K562 (cell line): ENCODE measurements around the gene HYPK. TPM values are rescaled to one million over a fixed set of nuclear protein-coding genes. Genes with fewer than 3 reads are reported as not detected.
A peak's percentile ranks its signal among the peaks of the same experiment; 100 is the strongest.

Experiments used
- CBFA2T2 ChIP-seq: fragments of 450-650 bp; conservative IDR thresholded peaks from 2 replicates; pipeline ENCODE4 v1.6.1; 2017; ENCODE audit warnings: mild to moderate bottlenecking
- CCNT2 ChIP-seq: IDR thresholded peaks from 2 replicates; pipeline ENCODE4 v1.6.1; 2011; ENCODE audit warnings: borderline replicate concordance, low read depth, mild to moderate bottlenecking, moderate library complexity, mixed read lengths, low read length; ENCODE audit not compliant: insufficient read length; ENCODE audit errors: extremely low read depth
- COPS2 ChIP-seq: fragments of 450-650 bp; conservative IDR thresholded peaks from 2 replicates; pipeline ENCODE4 v1.6.1; 2016; ENCODE audit warnings: mild to moderate bottlenecking, moderate library complexity
- ETV6 ChIP-seq, 3 experiments: fragments of 150-350 bp in 1 of 3; sonication (generic) in 1 of 3; formaldehyde crosslinking in 1 of 3; IDR thresholded peaks; 2 replicates each; pipeline versions ENCODE4 v1.6.1 to v1.8.0; 2014 to 2022; ENCODE audit warnings: borderline replicate concordance in 2 of 3, low read depth in 2 of 3, antibody characterized with exemption in 1 of 3, low read length in 1 of 3, mild to moderate bottlenecking in 1 of 3, missing genetic modification reagents in 1 of 3
- FOXA3 ChIP-seq, 2 experiments: fragments of 450-650 bp in 1 of 2; sonication (generic) in 1 of 2; formaldehyde crosslinking; IDR thresholded peaks in 1 of 2; conservative IDR thresholded peaks in 1 of 2; 2 replicates each; pipeline versions ENCODE4 v1.4.0 to v1.8.0; 2020 to 2022; ENCODE audit warnings: mild to moderate bottlenecking in 2 of 2, missing genetic modification reagents in 1 of 2
- FOXP1 ChIP-seq: sonication (generic); formaldehyde crosslinking; IDR thresholded peaks from 2 replicates; pipeline ENCODE4 v1.8.0; 2022; ENCODE audit warnings: mild to moderate bottlenecking, missing genetic modification reagents
- KLF10 ChIP-seq: fragments of 250-450 bp; sonication (Bioruptor Pico); IDR thresholded peaks from 2 replicates; pipeline ENCODE4 v1.6.1; 2021; ENCODE audit warnings: matching md5 sums
- MBD1 ChIP-seq: fragments of 250-450 bp; sonication (Bioruptor Pico); IDR thresholded peaks from 2 replicates; pipeline ENCODE4 v1.8.0; 2022; ENCODE audit warnings: inconsistent platforms
- MCM3 ChIP-seq: fragments of 450-650 bp; IDR thresholded peaks from 2 replicates; pipeline ENCODE4 v1.6.1; 2016
- MECOM ChIP-seq: fragments of 250-450 bp; sonication (Bioruptor Pico); IDR thresholded peaks from 2 replicates; pipeline ENCODE4 v1.8.0; 2022; ENCODE audit warnings: inconsistent platforms
- STAG1 ChIP-seq: sonication (generic); formaldehyde crosslinking; IDR thresholded peaks from 2 replicates; pipeline ENCODE4 v1.5.0; 2020; ENCODE audit warnings: missing genetic modification reagents, borderline replicate concordance
- XRCC4 ChIP-seq: IDR thresholded peaks from one replicate; pipeline ENCODE4 v1.6.1; 2011; ENCODE audit not compliant: insufficient read depth, insufficient read length; ENCODE audit errors: extremely low read depth
- ZNF282 ChIP-seq: sonication (generic); formaldehyde crosslinking; IDR thresholded peaks from 2 replicates; pipeline ENCODE4 v1.8.1; 2023; ENCODE audit warnings: missing genetic modification reagents
- ZNF3 ChIP-seq: fragments of 250-450 bp; sonication (Bioruptor Pico); IDR thresholded peaks from 2 replicates; pipeline ENCODE4 v1.5.0; 2021; ENCODE audit warnings: mild to moderate bottlenecking, moderate library complexity
- ZNF586 ChIP-seq: fragments of 450-650 bp; formaldehyde crosslinking; conservative IDR thresholded peaks from 2 replicates; pipeline ENCODE4 v1.4.0; 2020; ENCODE audit warnings: mild to moderate bottlenecking, moderate library complexity
- ZNF655 ChIP-seq: fragments of 250-450 bp; sonication (Bioruptor Pico); IDR thresholded peaks from 2 replicates; pipeline ENCODE4 v1.5.0; 2021
- ZNF79 ChIP-seq: fragments of 250-450 bp; sonication (Bioruptor Pico); IDR thresholded peaks from 2 replicates; pipeline ENCODE4 v1.4.0; 2020; ENCODE audit warnings: low read depth, mild to moderate bottlenecking, moderate library complexity
- polyA plus RNA-seq, 8 experiments: library from polyadenylated mRNA; depleted of rRNA in 4 of 8; stranded (reverse) in 5 of 8; unstranded in 3 of 8; fragments of >200 nt; fragmentation: Nextera tagmentation in 2 of 8; fragmentation: Illumina TruSeq in 1 of 8; extraction: Ambion mirVana in 2 of 8; extraction: Trizol in 1 of 8; gene quantifications; 2 replicates each; pipeline versions ENCODE4 v1.2.1 to v1.2.3, GENCODE V29; 2011 to 2014; ENCODE audit warnings: inconsistent platforms in 1 of 8, missing spikeins in 1 of 8
- total RNA-seq, 7 experiments: library from RNA; depleted of rRNA in 6 of 7; stranded (reverse); fragments of >200 nt in 6 of 7; fragmentation: Illumina TruSeq in 2 of 7; extraction: Trizol in 2 of 7; gene quantifications; 2 replicates each; pipeline versions ENCODE4 v1.2.1 to v1.2.3, GENCODE V29; 2011 to 2021; ENCODE audit warnings: low replicate concordance in 1 of 7
- TF ChIP-seq, protein P1 (sequence below), 2 experiments: IDR thresholded peaks; 2 replicates each; pipeline ENCODE4 v1.6.1; 2011; ENCODE audit warnings: borderline replicate concordance in 1 of 2, control low read depth in 1 of 2, low read depth in 1 of 2, low read length in 1 of 2, mild to moderate bottlenecking in 1 of 2, mixed read lengths in 1 of 2, moderate library complexity in 1 of 2; ENCODE audit not compliant: insufficient read depth in 1 of 2, insufficient read length in 1 of 2, poor library complexity in 1 of 2, severe bottlenecking in 1 of 2; ENCODE audit errors: extremely low read depth in 1 of 2
- TF ChIP-seq, protein P2 (sequence below): fragments of 450-650 bp; formaldehyde crosslinking; IDR thresholded peaks from 2 replicates; pipeline ENCODE4 v1.4.0; 2020; ENCODE audit warnings: mild to moderate bottlenecking
- TF ChIP-seq, protein P3 (sequence below): fragments of 450-650 bp; formaldehyde crosslinking; IDR thresholded peaks from 2 replicates; pipeline ENCODE4 v1.4.0; 2020; ENCODE audit warnings: mild to moderate bottlenecking, mixed read lengths

Gene HYPK
- total and polyA plus RNA-seq, 9 of the 15 experiments (the other 6 are each of a cell fraction or from before 2014, with no cell fraction given) = 7.2 to 28.0 (median 21.1) TPM

DNA sequence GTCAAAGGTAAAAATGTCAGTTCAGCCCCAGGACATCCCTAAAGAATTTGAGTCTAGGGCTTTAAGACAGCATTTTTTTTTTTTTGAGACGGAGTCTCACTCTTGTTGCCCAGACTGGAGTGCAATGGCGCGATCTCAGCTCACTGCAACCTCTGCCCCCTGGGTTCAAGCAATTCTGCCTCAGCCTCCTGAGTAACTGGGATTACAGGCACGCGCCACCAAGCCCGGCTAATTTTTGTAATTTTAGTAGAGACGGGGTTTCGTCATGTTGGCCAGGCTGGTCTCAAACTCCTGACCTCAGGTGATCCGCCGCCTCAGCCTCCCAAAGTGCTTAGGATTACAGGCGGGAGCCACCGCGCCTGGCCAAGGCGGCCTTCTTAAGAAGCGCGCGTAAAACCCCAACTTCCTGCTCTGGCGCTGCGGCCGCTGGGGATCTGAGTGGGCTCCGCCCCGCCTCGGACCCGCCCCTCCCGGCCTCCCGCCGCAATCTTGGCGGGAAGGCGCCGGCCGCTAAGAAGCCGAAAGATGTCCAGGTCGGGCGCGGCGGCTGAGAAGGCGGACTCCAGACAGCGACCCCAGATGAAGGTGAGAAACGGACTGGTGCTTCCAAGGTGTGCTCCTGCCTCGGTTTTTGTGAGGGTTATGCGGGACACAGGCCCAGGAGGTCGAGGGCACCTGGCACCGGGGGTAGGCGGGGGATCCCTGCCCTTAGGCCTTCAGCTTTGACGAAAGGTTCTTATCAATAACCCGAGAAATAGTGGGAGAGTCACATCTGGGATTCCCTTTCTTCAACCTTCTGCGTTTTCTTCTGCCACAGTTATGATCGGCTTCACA, 26.3 kb downstream of the HYPK start, which contains the start of gene WDR76 (continued):
- TF ChIP-seq, protein P1, sequence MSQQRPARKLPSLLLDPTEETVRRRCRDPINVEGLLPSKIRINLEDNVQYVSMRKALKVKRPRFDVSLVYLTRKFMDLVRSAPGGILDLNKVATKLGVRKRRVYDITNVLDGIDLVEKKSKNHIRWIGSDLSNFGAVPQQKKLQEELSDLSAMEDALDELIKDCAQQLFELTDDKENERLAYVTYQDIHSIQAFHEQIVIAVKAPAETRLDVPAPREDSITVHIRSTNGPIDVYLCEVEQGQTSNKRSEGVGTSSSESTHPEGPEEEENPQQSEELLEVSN (IDR thresholded peaks at IDR 0.05; ENCODE audit: borderline replicate concordance in 1 of 2, extremely low read depth in 1 of 2, insufficient read depth in 1 of 2, insufficient read length in 1 of 2, low read depth in 1 of 2, low read length in 1 of 2, poor library complexity in 1 of 2, severe bottlenecking in 1 of 2) = peak; percentile 89 to 97
- TF ChIP-seq, protein P2, sequence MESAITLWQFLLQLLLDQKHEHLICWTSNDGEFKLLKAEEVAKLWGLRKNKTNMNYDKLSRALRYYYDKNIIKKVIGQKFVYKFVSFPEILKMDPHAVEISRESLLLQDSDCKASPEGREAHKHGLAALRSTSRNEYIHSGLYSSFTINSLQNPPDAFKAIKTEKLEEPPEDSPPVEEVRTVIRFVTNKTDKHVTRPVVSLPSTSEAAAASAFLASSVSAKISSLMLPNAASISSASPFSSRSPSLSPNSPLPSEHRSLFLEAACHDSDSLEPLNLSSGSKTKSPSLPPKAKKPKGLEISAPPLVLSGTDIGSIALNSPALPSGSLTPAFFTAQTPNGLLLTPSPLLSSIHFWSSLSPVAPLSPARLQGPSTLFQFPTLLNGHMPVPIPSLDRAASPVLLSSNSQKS (CRISPR knock-in tag) = no peak
- TF ChIP-seq ZNF3 (CRISPR knock-in tag) = no peak
- no peak for TF ChIP-seq ZNF586 (CRISPR knock-in tag)
- TF ChIP-seq KLF10 (CRISPR knock-in tag) = no peak
- no peak for TF ChIP-seq MCM3
- no peak for TF ChIP-seq XRCC4
- TF ChIP-seq, protein P3, sequence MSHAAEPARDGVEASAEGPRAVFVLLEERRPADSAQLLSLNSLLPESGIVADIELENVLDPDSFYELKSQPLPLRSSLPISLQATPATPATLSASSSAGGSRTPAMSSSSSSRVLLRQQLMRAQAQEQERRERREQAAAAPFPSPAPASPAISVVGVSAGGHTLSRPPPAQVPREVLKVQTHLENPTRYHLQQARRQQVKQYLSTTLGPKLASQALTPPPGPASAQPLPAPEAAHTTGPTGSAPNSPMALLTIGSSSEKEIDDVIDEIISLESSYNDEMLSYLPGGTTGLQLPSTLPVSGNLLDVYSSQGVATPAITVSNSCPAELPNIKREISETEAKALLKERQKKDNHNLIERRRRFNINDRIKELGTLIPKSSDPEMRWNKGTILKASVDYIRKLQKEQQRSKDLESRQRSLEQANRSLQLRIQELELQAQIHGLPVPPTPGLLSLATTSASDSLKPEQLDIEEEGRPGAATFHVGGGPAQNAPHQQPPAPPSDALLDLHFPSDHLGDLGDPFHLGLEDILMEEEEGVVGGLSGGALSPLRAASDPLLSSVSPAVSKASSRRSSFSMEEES (CRISPR knock-in tag) = no peak
- peak in 1 of 2 experiments; percentile 84; a peak in 2 of 4 replicates for TF ChIP-seq FOXA3 (CRISPR knock-in tag; conservative IDR thresholded peaks at IDR 0.05 in 1 of 2, IDR thresholded peaks at IDR 0.05 in 1 of 2)
- peak; percentile 50; the same call in 1 of the 2 replicates for TF ChIP-seq FOXP1 (CRISPR knock-in tag)
- TF ChIP-seq CCNT2 = peak; percentile 54
- TF ChIP-seq ZNF282 (CRISPR knock-in tag) = no peak
- TF ChIP-seq CBFA2T2 = no peak
- TF ChIP-seq ZNF79 (CRISPR knock-in tag) = no peak
- no peak for TF ChIP-seq ETV6 (IDR thresholded peaks at IDR 0.05; ENCODE audit: borderline replicate concordance in 1 of 2, low read depth in 2 of 2, low read length in 1 of 2)
- TF ChIP-seq ETV6 (CRISPR knock-in tag; IDR thresholded peaks at IDR 0.05; ENCODE audit: borderline replicate concordance) = no peak
- TF ChIP-seq STAG1 (CRISPR knock-in tag) = no peak
- no peak for TF ChIP-seq ZNF655 (CRISPR knock-in tag)
- no peak for TF ChIP-seq MECOM (CRISPR knock-in tag)
- TF ChIP-seq COPS2 = no peak
- no peak for TF ChIP-seq MBD1 (CRISPR knock-in tag)
